Stimulated activated memory B cell treated with anti-CD40 and anti-IgM and Interleukin-4, amounts not matched to agents 10 μg/mL and 1 μg/mL and 100 μg/mL, for 72 hours (primary cell): ENCODE data around the gene SPEG.

ENCODE experiments used
- ATAC-seq: fragments of 150-1000 bp; cut with Tn5 transposase; 2 replicates; pipeline ENCODE4 v1.10.0; 2021
- H3K27ac Mint-ChIP-seq: one replicate; pipeline ENCODE4 v1.8.0; 2022; ENCODE audit warnings: mild to moderate bottlenecking, mixed read lengths
- H3K27me3 Mint-ChIP-seq: one replicate; pipeline ENCODE4 v1.8.0; 2022; ENCODE audit warnings: mixed read lengths
- H3K36me3 Mint-ChIP-seq: one replicate; pipeline ENCODE4 v1.8.0; 2022; ENCODE audit warnings: mixed read lengths
- H3K4me1 Mint-ChIP-seq: one replicate; pipeline ENCODE4 v1.8.0; 2022; ENCODE audit warnings: mixed read lengths
- H3K4me3 Mint-ChIP-seq: one replicate; pipeline ENCODE4 v1.8.0; 2022; ENCODE audit warnings: mild to moderate bottlenecking, moderate library complexity, mixed read lengths
- H3K9me3 Mint-ChIP-seq: one replicate; pipeline ENCODE4 v1.8.0; 2022; ENCODE audit warnings: mixed read lengths

SPEG gene

DNA sequence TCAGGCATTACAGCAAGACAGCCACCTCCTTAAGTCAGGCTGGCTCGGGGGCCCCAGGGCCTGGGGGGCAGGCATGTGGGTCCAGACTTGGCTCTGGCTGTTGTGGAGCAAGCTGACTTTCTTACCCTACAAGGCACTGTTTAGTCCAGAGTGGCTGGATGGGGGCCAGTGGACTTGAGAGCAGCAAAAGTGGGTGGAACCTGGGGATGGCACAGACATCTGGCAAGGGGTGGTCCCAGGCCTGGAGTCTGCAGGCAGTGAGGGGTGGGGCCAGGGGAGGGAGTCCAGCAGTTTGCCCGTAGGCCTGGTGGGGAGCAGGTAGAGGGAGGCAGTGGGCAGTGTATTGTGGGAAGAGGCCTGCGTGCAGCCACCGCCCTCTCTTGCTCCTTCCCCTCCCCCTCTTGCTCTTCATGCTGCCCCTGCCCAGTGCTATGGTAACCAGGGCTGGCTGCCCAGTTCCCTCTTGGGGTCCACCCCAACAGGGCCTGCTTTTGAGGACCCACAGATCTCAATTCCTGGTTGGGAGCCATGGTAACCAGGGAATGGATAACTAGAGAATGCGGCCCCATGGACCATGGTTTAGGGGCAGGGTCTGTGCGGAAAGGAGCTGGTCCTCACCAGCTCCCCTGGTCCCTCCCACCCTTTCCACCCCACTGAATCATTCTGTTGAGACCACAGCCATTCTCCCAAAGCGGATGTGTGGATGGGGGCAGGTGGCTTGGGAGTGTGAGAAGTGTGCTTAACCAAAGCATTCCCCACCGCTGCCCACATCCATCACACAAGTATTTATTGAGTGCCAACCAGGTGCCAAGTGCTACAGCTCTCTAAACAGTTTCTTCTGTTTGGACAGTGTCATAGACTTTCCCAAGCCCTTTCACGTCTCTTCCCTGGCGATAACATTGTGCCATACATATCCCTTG is 19.3 kb downstream of the SPEG start:
- no peak overlapping the region for H3K4me3 Mint-ChIP-seq
- no peaks in the 10 kb centered on the region for H3K9me3 Mint-ChIP-seq
- peaks cover 17% of the 10 kb centered on the region for H3K4me1 Mint-ChIP-seq
- H3K27me3 Mint-ChIP-seq, result peaks cover 66% of the 10 kb centered on the region
- no peaks in the 10 kb centered on the region for H3K36me3 Mint-ChIP-seq
- H3K27ac Mint-ChIP-seq, result no peak overlapping the region
- no peak for ATAC-seq

DNA sequence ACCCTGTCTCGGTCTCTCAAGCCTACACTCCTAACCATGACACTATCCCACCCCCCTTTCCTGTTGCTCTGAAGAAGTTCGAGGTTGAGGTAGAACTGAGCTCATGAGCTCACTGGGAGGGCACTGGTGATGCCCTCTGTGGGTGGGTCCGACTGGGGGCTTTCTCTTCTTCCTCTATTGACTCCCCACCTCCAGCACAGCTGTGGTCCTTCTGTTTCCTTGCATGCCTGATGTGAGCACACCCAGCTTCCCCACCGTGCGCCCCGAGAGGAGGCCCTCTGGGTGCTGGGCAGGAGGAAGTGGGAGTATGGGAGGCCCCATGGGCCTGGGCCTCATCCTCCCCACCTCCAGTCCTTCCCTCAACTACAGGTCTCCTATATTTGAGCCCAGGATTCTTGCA is 20.9 kb downstream of the SPEG start:
- no peak overlapping the region for H3K27ac Mint-ChIP-seq
- H3K4me1 Mint-ChIP-seq, result peaks cover 10% of the 10 kb centered on the region

DNA sequence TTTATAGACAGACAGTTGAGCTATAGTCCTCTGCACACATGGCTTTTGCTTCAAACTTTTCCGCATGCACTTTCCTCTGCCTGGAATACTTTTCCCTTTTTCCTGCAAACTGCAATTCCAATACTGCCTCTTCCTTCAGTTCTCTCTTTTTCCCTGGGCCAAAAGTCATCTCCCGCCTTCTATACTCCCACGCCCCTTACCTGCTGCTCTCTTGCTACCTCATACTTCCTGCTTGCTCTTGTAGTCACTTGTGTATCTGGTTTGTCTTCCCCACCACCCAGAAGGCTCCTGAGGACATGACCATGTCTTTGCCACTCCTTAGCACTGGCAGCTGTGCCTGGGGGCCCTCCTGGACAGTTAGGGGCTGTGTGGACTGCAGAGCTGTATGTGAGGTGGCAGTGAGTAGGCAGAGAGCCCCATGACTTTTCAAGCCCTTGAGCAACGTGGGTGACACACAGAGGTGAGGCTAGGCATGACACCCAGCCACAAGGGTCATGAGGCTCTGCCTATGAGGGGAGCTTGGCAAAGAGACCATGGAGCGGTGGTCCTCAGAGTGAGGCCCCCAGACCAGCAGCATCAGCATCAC is 23.2 kb downstream of the SPEG start:
- no peak overlapping the region for H3K4me3 Mint-ChIP-seq
- H3K27ac Mint-ChIP-seq, result no peak overlapping the region
- peaks cover 10% of the 10 kb centered on the region for H3K4me1 Mint-ChIP-seq
- no peaks in the 10 kb centered on the region for H3K36me3 Mint-ChIP-seq
- peaks cover 60% of the 10 kb centered on the region for H3K27me3 Mint-ChIP-seq
- no peak for ATAC-seq
- no peaks in the 10 kb centered on the region for H3K9me3 Mint-ChIP-seq

More for the DNA sequence above, 20.9 kb downstream of the SPEG start:
- peak; percentile 4 for ATAC-seq
- Mint-ChIP-seq H3K4me3 (no peak overlapping the region), H3K27me3 (peaks cover 60% of the 10 kb centered on the region), H3K9me3 (no peaks in the 10 kb centered on the region), H3K36me3 (no peaks in the 10 kb centered on the region)

DNA sequence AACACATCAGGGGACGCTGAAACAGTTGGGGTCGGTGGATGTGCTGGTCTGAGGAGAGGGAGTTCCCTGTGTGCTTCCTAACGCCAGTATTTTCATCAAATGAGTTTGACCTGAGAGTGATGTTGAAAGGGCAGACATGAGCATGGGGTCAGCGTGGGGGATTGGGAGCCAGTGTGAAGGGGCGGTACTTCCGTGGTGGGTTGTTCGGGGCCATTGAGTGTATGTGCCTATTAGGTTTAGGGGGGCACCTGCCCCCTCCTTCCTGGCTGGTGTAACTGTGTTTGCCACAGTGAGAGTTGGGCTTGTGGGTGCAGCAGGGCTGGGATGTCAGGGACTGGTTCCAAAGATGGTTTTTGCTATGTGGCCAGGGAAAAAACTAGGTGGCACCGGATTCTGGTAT is 24.4 kb downstream of the SPEG start:
- peaks cover 51% of the 10 kb centered on the region for H3K27me3 Mint-ChIP-seq
- peaks cover 10% of the 10 kb centered on the region for H3K4me1 Mint-ChIP-seq
- H3K4me3 Mint-ChIP-seq, result no peak overlapping the region
- H3K36me3 Mint-ChIP-seq, result no peaks in the 10 kb centered on the region
- H3K27ac Mint-ChIP-seq, result no peak overlapping the region
- no peaks in the 10 kb centered on the region for H3K9me3 Mint-ChIP-seq
- no peak for ATAC-seq

DNA sequence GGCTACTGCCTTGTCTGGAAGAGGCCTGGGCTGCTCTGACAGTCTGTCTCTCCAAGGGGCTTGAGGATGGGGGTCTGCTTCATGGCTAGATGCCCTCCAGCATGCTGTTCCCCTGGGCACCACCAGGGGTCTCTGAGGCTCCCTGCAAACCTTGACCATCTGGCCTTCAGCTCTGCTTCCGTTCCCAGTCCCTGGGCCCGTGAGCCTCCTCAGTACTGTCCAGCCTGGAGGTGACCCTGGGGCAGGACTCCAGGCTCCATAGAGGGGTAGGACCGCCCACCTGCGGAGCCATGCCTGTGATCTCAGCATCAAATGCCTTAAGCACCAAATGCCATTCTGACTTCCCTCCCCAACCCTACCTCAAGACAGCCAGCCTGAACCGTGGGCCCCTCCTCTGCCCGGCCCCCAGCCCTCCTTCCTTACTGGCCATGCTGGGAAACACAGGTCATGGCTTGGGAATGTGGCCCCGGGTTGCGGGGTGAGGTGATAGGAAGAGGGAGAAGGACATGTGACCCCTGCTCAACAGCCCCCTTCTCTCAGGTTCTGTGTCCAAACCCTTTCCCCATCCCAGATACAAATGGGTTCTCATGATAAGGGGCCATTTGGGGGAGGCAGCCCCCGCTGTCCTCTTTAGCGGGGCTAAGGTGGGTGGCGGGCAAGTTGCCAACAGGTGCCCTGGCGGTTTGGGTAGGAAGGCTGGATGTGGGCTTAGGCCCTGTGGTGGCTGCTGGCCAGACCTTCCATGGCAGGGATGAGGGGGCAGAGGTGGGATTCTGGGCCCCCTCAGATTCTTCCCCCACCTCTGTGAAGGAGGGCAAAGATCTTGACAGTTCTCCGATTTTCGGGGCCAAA is 25.0 kb downstream of the SPEG start:
- Mint-ChIP-seq H3K4me3 (no peak overlapping the region), H3K4me1 (peaks cover 10% of the 10 kb centered on the region), H3K27ac (no peak overlapping the region), H3K9me3 (no peaks in the 10 kb centered on the region), H3K27me3 (peaks cover 51% of the 10 kb centered on the region), H3K36me3 (no peaks in the 10 kb centered on the region)
- peak; percentile 22 for ATAC-seq

DNA sequence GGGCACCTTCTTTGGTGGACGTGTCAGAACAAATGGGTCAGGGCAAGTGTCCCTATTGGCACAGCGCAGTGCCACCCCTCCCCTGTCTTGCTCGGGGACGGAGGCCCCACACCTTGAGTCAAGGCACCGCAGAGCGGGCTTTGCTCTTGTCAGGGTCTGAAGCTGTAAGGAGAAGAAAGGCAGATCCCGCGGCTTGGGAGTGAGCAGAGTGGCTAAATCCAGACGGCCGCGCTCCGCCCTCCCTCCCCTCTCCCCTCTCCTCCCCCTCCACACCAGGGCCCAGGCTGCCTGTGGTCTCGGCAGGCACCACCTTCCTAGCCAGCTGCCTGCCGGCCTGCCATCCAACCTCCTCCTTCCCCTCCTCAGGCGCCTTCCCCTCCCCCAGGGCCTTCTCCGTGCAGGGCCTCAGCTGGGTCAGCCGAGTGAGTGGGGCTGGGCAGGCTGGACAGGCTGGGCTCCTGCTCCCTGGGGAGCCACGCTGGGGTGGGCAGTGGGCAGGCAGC is 25.8 kb downstream of the SPEG start:
- ATAC-seq, result no peak
- H3K36me3 Mint-ChIP-seq, result no peaks in the 10 kb centered on the region
- H3K27me3 Mint-ChIP-seq, result peaks cover 49% of the 10 kb centered on the region
- peaks cover 9% of the 10 kb centered on the region for H3K4me1 Mint-ChIP-seq
- no peaks in the 10 kb centered on the region for H3K9me3 Mint-ChIP-seq
- no peak overlapping the region for H3K27ac Mint-ChIP-seq
- H3K4me3 Mint-ChIP-seq, result no peak overlapping the region

DNA sequence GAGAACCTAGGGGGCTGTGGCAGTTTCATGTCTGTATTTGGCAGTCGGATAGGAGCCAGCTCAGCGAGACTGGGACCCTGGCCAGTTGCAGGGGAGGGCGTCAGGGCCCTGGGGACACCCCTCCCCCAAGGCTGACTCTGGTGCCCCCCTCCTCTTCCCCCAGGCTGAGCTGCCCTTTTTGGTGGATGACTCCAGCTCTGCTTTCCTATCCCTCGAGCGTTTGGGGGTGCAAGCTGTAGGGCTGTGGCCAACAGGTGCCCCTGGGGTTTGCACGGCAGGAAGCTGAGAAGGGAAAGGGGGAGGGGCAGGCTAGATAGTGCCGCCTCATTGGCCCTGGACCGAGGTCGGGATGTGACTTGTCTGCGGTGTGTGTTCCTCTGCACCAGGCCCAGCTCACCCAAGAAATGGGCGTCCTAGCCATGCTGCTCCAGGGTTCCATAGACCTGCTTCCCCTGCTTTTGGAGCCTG is 26.4 kb downstream of the SPEG start:
- Mint-ChIP-seq H3K4me3 (no peak overlapping the region), H3K9me3 (no peaks in the 10 kb centered on the region), H3K27me3 (peaks cover 43% of the 10 kb centered on the region), H3K27ac (no peak overlapping the region), H3K36me3 (no peaks in the 10 kb centered on the region), H3K4me1 (peaks cover 5% of the 10 kb centered on the region)
- ATAC-seq, result peak; percentile 2

DNA sequence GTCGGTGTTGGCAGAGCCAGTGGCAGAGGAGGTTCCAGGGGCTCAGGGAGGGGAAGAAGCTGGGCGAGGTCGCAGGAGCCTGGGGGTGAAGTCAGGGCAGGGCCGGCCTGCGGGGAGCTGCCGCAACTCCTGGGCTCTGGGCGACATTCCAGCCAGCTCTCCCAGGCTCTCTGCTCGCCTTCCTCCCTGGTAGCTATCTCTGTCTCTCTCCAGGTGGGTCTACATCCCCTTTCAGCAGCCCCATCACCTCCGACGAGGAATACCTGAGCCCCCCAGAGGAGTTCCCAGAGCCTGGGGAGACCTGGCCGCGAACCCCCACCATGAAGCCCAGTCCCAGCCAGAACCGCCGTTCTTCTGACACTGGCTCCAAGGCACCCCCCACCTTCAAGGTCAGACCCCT is 27.0 kb downstream of the SPEG start:
- no peak for ATAC-seq
- Mint-ChIP-seq H3K4me3 (no peak overlapping the region), H3K36me3 (no peaks in the 10 kb centered on the region), H3K27ac (no peak overlapping the region), H3K9me3 (no peaks in the 10 kb centered on the region), H3K4me1 (peaks cover 5% of the 10 kb centered on the region), H3K27me3 (peaks cover 38% of the 10 kb centered on the region)

DNA sequence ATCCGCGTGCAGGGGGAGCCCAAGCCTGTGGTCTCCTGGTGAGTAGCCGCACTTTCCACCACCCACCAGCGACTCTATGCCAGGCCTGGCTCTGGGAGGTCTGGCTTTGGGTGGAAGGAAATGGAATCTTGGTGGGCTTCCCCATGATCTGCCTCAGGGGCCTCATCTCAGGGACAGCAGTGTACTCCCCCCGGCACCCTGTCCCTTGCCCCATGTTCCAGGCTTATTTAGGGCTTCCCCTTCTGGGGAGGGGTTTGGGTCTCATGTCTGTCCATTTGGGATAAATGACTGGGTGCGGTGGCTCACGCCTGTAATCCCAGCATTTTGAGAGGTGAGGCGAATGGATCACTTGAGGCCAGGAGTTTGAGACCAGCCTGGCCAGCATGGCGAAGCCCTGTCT is 27.7 kb downstream of the SPEG start:
- Mint-ChIP-seq H3K27me3 (peaks cover 38% of the 10 kb centered on the region), H3K27ac (no peak overlapping the region), H3K4me1 (peaks cover 5% of the 10 kb centered on the region), H3K36me3 (no peaks in the 10 kb centered on the region), H3K4me3 (no peak overlapping the region), H3K9me3 (no peaks in the 10 kb centered on the region)
- ATAC-seq, result no peak

DNA sequence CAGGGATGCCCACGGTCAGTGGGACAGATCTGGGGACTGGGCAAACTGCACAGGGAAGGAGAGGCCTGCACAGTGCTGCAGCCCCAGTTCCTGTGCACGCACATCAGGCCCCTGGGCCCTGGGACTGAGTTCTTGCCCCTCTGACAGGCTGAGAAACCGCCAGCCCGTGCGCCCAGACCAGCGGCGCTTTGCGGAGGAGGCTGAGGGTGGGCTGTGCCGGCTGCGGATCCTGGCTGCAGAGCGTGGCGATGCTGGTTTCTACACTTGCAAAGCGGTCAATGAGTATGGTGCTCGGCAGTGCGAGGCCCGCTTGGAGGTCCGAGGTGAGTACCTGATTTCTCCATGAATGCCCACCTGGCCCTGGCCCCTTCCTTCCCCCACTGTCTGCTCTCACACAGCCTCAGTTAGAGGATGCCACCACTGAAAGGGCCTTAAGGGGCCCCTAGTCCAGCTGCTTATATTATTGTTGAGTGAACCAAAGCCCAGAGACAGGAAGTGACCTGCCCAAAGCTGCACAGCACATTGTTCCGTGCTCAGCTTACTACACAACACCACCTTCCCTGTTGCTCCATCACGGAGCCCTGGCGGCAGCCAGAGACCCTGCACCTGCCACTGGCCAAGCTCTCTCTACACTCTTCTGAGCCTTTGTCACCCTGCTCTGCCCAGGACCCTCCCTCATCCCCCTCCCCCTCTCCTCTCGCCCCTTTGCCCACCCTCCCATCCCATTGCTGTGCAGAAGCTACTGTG is 29.8 kb downstream of the SPEG start:
- Mint-ChIP-seq H3K4me1 (no peaks in the 10 kb centered on the region), H3K4me3 (no peak overlapping the region), H3K9me3 (no peaks in the 10 kb centered on the region), H3K27ac (no peak overlapping the region), H3K36me3 (no peaks in the 10 kb centered on the region), H3K27me3 (peaks cover 31% of the 10 kb centered on the region)
- ATAC-seq, result no peak

DNA sequence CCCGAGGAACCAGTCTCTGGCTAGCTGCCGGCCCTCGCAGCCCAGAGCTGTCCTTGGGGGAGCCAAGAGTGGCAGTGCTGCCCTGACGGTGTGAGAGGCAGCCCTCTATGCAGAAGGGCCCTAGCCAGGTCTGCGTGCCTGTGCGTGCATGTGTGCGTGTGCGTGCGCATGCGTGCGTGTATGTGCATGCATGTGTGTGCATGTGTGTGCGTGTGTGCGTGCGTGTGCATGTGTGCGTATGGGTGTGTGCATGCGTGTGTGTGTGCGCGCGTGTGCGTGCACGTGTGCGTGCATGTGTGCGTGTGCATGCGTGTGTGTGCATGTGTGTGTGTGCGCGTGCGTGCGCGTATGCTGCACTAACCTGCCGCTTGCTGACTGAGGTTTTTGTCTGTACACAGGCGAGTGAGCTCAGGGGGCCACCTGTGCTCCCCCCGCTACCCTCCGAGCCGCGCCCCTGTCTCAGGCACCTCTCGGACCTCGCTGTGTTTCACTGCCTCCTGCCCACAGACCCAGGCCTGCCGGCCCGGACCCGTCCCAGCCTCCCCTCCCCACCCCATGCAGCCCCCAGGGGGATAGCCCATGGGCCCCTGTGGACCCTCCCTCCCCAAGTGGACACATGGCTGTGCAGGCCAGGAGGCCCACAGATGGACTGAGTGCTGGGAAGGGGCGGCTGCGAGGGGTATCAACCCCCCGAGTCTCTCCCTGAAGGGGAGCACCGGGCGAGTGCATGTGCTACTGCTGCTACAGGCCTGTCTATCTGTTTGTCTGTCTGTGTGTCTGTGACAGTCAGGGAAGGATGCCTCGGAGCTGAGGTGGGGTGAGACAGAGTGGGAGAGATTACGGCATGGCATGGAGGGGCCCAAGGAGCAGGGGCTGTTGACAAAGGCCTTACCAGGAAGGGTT is 31.3 kb downstream of the SPEG start:
- Mint-ChIP-seq H3K4me1 (no peaks in the 10 kb centered on the region), H3K27me3 (peaks cover 37% of the 10 kb centered on the region), H3K4me3 (no peak overlapping the region), H3K9me3 (no peaks in the 10 kb centered on the region), H3K27ac (no peak overlapping the region), H3K36me3 (no peaks in the 10 kb centered on the region)
- no peak for ATAC-seq

DNA sequence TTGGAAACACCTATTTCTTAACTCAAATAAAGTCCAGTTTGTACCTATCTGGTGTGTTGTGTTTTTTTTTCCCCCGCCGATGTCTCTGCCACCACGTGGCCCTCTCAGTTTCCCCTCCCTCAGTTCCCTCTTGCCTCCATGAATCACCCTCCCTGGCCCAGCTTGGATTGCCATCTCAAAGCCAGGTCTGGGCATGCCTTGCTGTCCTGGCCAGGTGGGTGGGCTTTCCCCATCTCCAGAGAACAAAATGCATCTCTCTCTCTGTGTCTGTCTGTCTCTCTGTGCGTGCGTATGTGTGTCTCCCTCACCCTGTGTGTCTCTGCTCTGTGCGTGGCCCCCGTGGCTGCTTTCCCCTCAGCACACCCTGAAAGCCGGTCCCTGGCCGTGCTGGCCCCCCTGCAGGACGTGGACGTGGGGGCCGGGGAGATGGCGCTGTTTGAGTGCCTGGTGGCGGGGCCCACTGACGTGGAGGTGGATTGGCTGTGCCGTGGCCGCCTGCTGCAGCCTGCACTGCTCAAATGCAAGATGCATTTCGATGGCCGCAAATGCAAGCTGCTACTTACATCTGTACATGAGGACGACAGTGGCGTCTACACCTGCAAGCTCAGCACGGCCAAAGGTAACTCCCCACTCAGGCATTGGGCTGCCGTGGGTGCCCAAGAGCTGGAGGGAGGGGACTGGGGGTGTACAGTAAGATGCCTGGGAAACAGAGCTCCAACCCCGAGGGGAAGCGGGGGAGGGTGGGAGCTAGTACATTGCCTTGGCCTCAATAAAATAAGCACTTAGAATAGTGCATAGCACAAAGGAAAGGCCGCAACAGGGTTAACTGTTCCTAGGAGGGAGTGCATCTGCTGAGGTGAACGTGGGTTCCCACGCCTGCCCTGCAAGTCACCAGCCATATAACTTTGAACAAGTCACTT is 32.4 kb downstream of the SPEG start:
- H3K4me1 Mint-ChIP-seq, result no peaks in the 10 kb centered on the region
- H3K9me3 Mint-ChIP-seq, result no peaks in the 10 kb centered on the region
- no peak for ATAC-seq
- no peaks in the 10 kb centered on the region for H3K36me3 Mint-ChIP-seq
- no peak overlapping the region for H3K27ac Mint-ChIP-seq
- peaks cover 37% of the 10 kb centered on the region for H3K27me3 Mint-ChIP-seq
- H3K4me3 Mint-ChIP-seq, result no peak overlapping the region

DNA sequence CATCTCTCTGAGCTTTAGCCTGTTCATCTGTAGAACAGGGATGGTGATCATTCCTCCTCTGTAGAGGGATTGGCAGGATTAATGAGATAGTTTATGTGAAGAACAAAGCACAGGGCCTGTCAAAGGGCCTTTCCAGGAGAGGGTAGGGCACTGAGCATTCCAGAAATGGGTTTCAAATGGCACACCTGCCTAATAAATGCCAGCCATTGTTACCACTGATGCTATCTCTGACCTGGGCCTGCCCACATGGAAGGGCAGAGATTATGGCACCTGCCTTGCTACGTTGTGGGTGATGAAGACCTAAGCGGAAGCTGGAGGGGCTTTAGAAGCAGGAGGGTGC is 33.1 kb downstream of the SPEG start:
- Mint-ChIP-seq H3K36me3 (no peaks in the 10 kb centered on the region), H3K27ac (no peak overlapping the region), H3K27me3 (peaks cover 37% of the 10 kb centered on the region), H3K4me1 (no peaks in the 10 kb centered on the region), H3K9me3 (no peaks in the 10 kb centered on the region), H3K4me3 (no peak overlapping the region)
- no peak for ATAC-seq
